Measurements from ENCODE around the gene PTH2.

DNA sequence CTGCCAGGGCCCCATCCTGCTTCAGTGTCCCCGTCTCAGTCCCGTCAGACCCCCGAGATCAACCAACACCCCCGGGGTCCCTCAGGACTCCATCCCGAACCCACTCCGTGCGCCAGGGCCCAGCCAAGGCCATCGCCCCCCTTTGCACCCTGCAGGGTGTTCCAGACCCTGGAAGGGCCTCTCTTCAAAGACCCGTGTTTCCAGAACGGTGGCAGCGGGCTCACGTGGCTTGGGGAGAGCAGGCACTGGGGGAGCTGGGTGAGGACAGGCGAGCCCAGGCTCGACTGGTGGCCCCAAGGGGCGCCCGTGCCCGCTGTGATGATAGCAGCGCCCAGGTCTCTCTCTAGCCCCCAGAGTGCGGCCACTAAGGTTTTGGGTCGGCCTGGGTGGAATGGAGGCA lies 33.8 kb downstream of the PTH2 start:
- TF ChIP-seq CTCF (IDR thresholded peaks at IDR 0.05) (no peak), TCF7 (CRISPR knock-in tag; IDR thresholded peaks at IDR 0.05; ENCODE audit: low read depth) (no peak), MAX (CRISPR knock-in tag; IDR thresholded peaks at IDR 0.05) (no peak), E2F1 (CRISPR knock-in tag; IDR thresholded peaks at IDR 0.05) (no peak), SMAD4 (CRISPR knock-in tag; IDR thresholded peaks at IDR 0.05) (no peak), SMAD3 (CRISPR knock-in tag; IDR thresholded peaks at IDR 0.05; ENCODE audit: borderline replicate concordance) (no peak), TEAD1 (CRISPR knock-in tag; IDR thresholded peaks at IDR 0.05) (no peak), SP1 (CRISPR knock-in tag; conservative IDR thresholded peaks at IDR 0.05) (no peak), ZNF121 (CRISPR knock-in tag; IDR thresholded peaks at IDR 0.05) (no peak), FOXJ3 (CRISPR knock-in tag; IDR thresholded peaks at IDR 0.05; ENCODE audit: borderline replicate concordance) (no peak)
- TF ChIP-seq, protein P1, sequence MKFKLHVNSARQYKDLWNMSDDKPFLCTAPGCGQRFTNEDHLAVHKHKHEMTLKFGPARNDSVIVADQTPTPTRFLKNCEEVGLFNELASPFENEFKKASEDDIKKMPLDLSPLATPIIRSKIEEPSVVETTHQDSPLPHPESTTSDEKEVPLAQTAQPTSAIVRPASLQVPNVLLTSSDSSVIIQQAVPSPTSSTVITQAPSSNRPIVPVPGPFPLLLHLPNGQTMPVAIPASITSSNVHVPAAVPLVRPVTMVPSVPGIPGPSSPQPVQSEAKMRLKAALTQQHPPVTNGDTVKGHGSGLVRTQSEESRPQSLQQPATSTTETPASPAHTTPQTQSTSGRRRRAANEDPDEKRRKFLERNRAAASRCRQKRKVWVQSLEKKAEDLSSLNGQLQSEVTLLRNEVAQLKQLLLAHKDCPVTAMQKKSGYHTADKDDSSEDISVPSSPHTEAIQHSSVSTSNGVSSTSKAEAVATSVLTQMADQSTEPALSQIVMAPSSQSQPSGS (CRISPR knock-in tag; IDR thresholded peaks at IDR 0.05; ENCODE audit: borderline replicate concordance, low read depth) = no peak
- TF ChIP-seq, protein P2, sequence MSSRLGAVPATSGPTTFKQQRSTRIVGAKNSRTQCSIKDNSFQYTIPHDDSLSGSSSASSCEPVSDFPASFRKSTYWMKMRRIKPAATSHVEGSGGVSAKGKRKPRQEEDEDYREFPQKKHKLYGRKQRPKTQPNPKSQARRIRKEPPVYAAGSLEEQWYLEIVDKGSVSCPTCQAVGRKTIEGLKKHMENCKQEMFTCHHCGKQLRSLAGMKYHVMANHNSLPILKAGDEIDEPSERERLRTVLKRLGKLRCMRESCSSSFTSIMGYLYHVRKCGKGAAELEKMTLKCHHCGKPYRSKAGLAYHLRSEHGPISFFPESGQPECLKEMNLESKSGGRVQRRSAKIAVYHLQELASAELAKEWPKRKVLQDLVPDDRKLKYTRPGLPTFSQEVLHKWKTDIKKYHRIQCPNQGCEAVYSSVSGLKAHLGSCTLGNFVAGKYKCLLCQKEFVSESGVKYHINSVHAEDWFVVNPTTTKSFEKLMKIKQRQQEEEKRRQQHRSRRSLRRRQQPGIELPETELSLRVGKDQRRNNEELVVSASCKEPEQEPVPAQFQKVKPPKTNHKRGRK (CRISPR knock-in tag; IDR thresholded peaks at IDR 0.05; ENCODE audit: borderline replicate concordance) = no peak
